RKO (cell line): ENCODE measurements around the gene ZNF236.
"Not testable (repeated sequence)": the region's sequence is repeated elsewhere in the genome, so short reads cannot be mapped to it uniquely, and the experiment has no call there.

Source experiments
- DNase-seq: peaks from one replicate; pipeline ENCODE4 v3.0.0-alpha.2; 2016; ENCODE audit warnings: low spot score

Gene ZNF236

DNA sequence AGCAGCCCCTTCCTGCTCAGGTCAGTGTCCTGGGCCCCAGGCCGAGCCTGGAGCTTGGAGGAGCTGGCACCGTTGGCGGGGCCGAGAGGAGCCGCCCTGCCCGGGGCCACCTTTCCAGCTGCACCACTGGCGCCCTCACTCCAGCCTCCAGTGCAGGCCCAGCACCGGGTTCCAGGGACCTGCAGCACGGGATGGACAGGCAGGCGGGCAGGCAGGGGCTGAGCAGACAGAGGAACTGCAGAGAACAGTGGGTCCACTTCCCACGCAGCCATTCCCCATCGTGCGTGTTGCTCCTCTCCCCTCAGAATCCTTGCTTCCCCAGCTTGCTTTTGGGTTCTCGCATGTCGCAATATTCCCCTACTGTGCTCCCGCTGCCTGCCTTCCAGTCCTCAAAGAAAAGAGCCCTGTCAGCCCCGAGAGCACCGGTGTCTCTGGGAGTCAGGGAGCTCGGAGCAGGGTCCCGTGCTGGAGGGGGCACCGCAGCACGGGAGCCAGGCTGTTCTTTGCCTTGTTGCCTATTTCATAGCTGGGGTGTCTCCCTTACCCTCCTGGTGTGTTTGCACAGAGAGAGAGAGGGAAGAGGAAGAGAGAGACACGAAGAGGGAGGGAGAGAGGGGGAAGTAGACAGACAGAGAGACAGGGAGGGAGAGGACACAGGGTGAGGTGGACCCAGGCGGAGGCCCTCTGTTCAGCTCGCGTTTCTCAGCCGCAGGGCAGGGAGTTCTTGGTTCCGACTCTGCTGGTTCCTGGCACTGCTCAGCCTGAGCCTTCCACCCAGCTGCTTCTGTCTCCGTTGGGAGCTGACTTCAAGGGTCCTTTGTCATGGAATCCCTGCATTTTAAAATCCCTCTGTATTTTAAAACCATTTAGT lies 184.2 kb downstream of the ZNF236 start:
- DNase-seq = no peak

DNA sequence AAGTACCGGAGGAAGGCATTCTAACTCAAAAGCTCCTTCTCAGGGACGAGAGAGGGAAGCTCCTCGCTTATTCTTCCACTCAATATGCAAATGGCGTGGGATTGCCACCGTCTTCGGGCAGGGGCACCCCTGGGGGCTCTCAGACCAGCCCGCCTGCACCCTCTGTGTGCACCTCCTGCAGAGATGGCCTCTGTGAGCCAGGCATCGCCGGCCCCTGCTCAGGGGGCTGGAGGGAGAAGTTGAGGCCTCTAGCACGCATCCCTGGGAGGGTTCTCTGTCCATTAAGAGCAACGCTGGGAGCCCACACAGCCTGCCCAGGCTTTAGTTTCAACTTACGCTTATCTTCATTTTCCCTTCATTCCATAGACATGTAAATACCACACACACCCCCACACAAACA lies 184.9 kb downstream of the ZNF236 start:
- DNase-seq = no peak

DNA sequence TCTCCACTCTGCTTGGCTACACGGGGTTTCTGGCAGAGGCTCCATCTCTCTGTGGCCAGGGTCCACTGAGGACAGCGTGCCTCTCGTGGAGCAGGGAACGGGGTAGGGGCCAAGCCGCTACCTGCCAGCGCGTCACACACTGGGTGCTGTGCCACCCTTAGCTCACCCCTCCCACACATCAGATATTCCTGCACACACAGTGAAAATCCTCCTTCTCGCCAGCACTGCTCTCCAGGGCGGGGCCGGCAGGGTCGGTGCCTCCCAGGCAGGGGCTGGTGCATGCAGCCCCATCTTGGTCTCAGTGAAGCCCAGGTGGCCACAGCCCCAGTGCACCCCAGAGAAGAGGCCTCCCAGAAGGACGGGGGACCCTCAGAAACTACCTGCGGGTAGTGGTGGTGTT lies 185.6 kb downstream of the ZNF236 start:
- DNase-seq = no peak

DNA sequence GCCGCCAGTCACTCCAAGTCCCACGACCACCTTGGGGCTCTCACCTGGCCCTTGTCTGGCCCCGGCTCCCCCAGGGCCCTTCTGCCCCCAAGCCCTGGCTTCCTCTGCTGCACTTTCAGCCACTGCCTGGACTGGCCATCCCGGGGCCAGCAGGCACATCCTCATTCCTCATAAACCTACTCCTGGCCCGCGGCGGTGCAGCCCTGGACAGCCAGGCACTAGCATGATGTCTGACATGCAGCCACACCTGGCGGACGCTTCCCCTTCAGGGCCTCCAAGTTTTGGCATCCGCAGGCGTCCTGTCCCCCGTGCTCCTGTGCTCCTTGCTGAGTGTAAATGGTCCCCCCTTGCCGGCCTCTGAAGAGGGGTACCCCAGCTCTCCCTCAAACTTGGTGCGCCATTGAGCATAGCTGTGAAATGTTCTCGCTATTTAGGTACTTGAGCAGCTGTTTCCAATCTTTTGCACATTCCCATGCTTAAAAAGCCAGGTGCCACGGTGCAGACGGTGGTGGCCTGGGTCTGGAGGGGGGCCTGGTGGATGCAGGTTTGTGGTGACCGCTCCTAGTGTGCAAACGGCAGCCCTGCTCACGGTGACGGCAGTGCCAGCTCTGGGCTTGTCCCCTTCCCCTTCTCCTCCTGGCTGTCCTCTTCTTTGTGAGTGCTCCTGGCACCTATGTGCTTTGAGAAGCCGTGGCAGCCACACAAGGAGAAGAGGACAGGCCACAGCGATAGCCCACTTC lies 186.4 kb downstream of the ZNF236 start:
- no peak for DNase-seq

DNA sequence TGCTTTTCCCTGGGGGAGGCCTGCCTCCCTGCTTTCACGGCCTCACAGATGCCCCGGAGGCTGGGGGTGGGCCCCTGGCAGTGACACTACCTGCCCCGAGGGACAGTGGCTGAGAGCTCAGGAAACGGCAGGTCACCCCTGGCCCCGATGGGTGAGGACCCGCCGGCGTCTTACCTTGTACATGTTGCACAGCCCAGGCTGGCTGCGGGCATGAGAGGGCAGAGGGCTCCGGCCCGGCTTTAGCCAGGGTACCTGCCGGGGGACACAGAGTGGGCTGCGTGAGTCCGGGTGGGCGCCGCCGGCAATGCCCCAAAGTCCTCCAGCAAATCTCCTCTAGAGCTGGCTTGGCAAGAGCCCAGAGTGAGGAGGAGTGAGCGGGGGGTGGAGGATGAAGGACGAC lies 187.3 kb downstream of the ZNF236 start:
- no peak for DNase-seq

DNA sequence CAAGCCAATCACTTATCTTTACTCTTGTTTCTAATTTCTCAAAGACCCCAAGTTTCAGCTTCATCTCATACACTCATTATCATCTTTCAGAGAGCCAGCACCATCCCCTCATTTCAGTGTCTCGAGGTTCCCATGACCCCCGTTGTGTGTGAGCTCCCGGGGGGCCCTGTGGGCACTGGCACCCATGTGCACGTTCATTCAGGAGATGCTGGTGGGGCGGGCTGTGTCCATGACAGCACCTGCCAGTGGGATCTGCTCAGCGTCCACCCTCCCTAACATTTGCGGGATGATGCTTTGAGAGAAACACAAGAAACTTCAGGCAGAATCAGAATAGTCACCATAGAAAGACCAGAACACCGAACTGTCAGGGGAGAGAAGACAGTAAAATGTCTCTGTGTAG lies 189.8 kb downstream of the ZNF236 start:
- no peak for DNase-seq

DNA sequence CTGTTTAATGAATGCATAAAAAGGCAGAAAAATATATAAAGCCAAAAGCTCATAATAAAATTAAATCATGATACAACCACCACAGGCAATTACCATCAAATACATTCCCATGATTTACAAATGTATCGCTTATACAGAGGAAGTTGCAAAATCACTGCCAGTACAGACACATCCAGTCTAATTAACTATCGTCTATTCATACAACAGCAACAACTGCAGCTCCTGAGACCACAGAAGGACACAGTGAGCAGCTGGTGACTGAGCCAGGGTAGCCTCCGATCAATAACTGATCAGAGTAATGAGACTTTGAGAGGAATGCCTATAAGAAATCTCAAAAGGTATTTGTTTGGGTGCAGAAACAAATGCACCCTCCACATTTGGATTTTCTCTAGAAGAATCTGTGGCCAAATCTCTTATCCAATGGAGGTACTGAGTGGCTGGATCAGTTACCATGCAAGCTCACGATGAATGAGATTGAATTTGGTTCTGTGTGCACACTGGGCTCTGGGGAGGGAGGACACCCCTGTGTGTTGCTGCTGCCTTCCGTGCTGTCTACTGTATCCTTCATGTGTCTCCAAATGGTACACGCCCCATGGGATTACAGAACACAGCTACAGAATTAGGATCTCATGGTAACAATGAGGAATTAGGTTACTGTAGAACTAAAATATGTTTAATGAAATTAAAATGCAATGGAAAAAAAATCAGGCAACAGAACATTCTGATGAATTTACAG lies 190.6 kb downstream of the ZNF236 start:
- no peak for DNase-seq

DNA sequence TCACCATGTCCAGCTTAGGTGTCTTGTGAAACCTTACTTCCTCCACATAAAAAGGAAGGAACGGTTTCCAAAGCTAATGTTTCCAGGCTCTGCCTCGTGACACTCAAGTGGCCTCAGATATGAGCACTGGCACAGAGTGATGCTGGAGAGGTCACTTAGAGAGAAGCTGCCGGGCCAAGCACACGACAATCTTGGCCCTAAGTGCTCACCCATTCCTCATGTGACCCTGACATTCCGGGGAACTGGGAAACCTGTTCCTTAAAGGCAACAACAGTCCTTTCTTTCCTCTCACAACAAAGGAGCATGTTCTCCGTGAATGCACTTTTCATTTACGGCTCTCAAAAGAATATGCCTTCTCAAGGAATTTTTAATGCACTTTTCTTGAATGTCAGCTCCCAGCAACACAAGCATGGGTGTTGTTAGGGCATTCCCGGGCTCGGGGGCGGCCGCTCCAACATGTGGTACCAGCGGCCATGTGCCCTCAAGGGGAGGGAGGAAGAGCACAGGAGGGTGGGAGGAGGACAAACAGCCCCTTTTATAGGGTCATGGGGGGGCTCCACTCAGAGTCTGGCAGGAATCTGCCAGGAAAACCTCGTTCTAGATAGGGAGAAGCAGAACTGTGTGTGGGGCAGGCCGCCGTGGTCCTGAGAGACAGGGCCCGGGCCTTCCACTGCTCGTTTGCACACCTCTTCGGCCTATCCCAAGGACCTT lies 191.6 kb downstream of the ZNF236 start:
- DNase-seq = no peak

DNA sequence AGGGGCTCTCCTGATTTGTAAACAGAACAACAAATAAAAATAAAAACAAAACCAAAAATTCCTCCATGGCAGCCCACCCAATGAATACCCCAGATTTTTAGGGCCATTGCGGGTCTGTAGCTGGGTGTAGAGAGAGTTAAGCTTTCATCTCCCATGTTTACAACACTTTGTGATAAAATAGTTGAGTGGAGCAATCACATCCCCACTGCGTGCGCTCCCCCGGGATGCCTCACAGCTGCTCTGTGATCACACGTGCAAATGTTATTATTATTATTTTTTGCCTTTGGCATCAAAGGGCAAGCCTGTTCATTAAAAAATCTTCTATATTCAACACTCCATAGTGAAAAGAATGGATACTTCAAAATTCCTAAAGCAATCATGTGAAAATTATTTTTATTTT lies 192.2 kb downstream of the ZNF236 start:
- no peak for DNase-seq

DNA sequence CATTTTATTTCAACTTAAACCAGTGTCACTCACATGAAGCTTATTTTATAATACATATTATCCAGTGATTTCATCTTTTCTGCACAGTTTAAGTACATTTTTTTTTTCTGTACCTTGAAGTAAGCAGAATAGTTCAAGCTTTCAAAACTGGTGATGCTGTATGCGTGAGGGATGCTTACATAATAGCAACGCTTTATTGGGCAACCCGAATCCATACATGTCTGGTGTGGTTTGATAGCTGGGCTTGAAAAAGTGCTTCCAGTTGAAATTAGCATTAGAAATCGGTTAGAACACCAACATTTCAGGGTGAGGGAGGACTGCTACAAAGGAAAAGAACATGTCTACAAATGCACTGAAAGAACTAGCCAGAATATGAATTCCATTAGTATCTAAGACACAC lies 192.8 kb downstream of the ZNF236 start:
- no peak for DNase-seq

DNA sequence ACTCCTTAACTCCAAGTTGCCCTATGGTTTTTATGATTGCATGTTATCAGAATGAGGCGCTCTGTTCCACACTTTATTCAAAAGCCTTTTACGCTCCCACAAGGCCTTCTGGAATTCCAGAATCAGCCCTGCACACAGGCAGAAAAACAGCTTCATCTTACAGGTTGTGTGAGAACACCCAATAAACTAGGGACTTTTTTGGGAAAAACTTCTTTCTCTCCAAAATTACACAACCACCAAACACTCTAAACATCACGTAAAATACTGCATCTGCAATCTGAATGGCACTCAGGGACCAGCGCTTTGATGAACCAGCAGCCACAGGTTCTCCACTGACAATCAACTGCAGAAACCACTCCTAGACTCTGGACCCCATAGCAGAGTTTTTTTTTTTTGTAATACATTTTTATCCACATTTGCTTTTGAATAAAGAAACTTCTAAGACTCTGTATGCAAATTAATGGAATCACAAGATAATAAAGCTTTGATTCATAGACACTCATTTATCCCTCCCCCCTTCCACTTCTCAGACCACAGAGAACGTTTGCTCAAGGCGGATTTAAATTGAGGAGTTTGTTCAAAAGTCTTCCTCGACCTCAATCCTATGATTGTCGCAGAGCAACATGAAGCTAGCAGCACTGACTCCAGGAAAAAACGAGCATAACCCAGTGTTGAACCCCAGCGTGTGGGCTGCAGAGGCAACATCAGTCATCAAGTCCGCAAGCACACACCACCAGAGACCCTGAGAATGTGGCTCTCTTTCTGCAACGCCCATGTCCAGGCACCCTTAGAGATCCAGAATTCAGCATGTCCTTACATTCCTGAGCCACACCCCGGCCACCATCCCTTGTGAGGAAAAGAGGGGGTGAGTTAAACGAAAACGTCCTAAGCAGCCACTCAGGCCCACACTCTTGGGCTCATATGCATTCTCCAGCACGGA lies 193.7 kb downstream of the ZNF236 start:
- no peak for DNase-seq

DNA sequence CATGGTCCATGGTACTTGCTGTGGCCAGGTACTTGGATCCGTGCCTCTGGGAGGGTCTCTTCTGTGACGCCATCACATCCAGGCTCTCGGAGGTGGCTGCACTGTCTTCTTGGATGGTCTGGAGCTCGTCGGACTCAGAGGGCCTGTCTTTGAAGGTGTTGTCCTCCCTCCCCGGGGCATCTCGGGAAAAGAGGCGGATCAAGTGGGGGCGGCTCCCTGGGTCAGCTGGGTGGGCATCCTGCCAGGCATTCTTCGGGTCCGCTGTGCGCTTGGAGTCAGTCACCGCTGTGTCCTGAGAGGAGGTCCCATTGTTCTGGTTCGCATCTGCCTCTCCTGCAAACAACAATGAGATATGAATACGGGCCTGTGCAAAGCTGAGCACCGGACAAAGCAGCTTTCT lies 194.6 kb downstream of the ZNF236 start:
- no peak for DNase-seq

DNA sequence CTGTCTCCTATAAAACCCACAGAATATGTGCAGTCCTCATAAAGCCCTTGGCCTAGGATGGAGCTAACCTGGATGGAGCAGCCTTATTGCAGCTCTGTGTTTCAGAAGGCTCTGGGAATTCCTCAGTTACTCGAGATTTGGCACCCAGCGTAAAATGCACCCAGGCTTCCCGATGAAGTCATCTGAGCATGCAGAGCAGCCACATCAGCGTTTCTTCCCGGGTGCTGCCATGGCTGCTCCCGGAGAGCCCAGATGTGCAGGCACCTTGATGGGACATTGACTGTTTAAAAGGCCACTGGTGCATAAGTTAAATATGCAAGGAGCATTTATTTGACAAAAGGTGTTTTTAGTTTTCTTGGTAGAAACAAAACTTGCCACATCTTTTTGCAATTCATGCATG lies 195.0 kb downstream of the ZNF236 start:
- DNase-seq = no peak

DNA sequence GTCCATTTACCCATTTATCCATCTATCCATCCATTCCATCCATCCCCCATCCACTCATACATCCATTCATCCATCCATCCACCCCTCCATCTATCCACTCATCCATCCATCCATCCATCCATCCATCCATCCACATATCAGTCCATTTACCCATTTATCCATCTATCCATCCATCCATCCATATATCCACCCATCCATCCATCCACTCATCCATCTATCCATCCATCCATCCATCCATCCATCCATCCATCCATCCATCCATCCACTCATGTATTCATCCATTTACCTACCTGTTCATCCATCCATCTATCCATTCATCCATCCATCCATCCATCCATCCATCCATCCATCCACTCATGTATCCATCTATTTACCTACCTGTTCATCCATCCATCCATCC lies 196.3 kb downstream of the ZNF236 start:
- DNase-seq = not testable (repeated sequence)

DNA sequence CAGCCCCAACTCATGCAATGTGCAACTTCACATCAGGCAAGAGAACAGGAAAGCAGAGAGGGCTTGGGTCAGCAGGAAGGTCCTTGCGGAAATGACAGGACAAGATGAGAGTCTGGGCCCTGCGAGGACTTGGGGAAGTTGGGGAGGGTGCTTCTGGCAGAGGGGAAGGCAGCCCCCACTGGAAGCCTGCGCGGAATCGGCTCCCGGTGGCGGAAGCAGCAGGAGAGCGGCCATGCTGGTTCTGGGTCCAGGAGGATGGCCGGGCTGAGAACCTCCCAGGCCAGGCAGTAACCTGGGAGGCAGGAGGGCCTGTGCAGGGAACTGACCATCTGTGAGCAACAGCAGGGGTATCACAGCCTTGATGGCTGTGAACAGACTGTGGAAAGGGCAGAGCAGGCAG lies 197.3 kb downstream of the ZNF236 start:
- DNase-seq = no peak
